ENCODE measurements around the gene TBX4.
"Not testable (repeated sequence)": the region's sequence is repeated elsewhere in the genome, so short reads cannot be mapped to it uniquely, and the experiment has no call there.

The TBX4 gene

GRCh38 chr17:61494325-61495160 lies 42.3 kb downstream of the TBX4 start:
- in situ Hi-C loops (cut with HindIII; ENCODE audit: low sequenced_read_pairs): no loop called here

- in situ Hi-C loops (cut with HindIII; ENCODE audit: low sequenced_read_pairs): no loop called here
These were observed 43.1 kb downstream of the TBX4 start for GRCh38 chr17:61495161-61495857.

GRCh38 chr17:61496174-61496956 lies 44.1 kb downstream of the TBX4 start:
- in situ Hi-C loops (cut with HindIII; ENCODE audit: low sequenced_read_pairs): no loop called here

- in situ Hi-C loops (cut with HindIII; ENCODE audit: low sequenced_read_pairs): no loop called here
These were observed 44.9 kb downstream of the TBX4 start for GRCh38 chr17:61496957-61497653.

- in situ Hi-C loops (cut with HindIII; ENCODE audit: low sequenced_read_pairs): no loop called here
These were observed 46.1 kb downstream of the TBX4 start for GRCh38 chr17:61498042-61498994.

GRCh38 chr17:61499632-61500031 lies 47.4 kb downstream of the TBX4 start:
- in situ Hi-C loops (cut with HindIII; ENCODE audit: low sequenced_read_pairs): no loop called here

- in situ Hi-C loops (cut with HindIII; ENCODE audit: low sequenced_read_pairs): no loop called here
These were observed 48.1 kb downstream of the TBX4 start for GRCh38 chr17:61500287-61500686.

- in situ Hi-C loops (cut with HindIII; ENCODE audit: low sequenced_read_pairs): no loop called here
These were observed 50.1 kb downstream of the TBX4 start for GRCh38 chr17:61502292-61502691.

GRCh38 chr17:61503961-61504360 lies 51.7 kb downstream of the TBX4 start:
- in situ Hi-C loops (cut with HindIII; ENCODE audit: low sequenced_read_pairs): no loop called here

- in situ Hi-C loops (cut with HindIII; ENCODE audit: low sequenced_read_pairs): no loop called here
These were observed 52.5 kb downstream of the TBX4 start for GRCh38 chr17:61504697-61505096.

GRCh38 chr17:61505846-61506627 lies 53.8 kb downstream of the TBX4 start:
- in situ Hi-C loops (cut with HindIII; ENCODE audit: low sequenced_read_pairs): no loop called here

GRCh38 chr17:61507383-61508066 lies 55.3 kb downstream of the TBX4 start:
- in situ Hi-C loops (cut with HindIII; ENCODE audit: low sequenced_read_pairs): no loop called here

- in situ Hi-C loops (cut with HindIII; ENCODE audit: low sequenced_read_pairs): no loop called here
These were observed 56.7 kb downstream of the TBX4 start for GRCh38 chr17:61508912-61509311.

- in situ Hi-C loops (cut with HindIII; ENCODE audit: low sequenced_read_pairs): not testable (repeated sequence)
These were observed 57.2 kb downstream of the TBX4 start for GRCh38 chr17:61509454-61509853.

GRCh38 chr17:61510237-61510636 lies 58.0 kb downstream of the TBX4 start:
- in situ Hi-C loops (cut with HindIII; ENCODE audit: low sequenced_read_pairs): loop anchor here (10.0 kb wide), 1 partner anchor 765 kb away; no protein-coding TSS in a partner anchor

GRCh38 chr17:61510991-61511390 lies 58.8 kb downstream of the TBX4 start:
- in situ Hi-C loops (cut with HindIII; ENCODE audit: low sequenced_read_pairs): loop anchor here (10.0 kb wide), 1 partner anchor 766 kb away; no protein-coding TSS in a partner anchor

- in situ Hi-C loops (cut with HindIII; ENCODE audit: low sequenced_read_pairs): loop anchor here (10.0 kb wide), 1 partner anchor 767 kb away; no protein-coding TSS in a partner anchor
These were observed 59.4 kb downstream of the TBX4 start for GRCh38 chr17:61511480-61512182.

All from endothelial cell of hepatic sinusoid (primary cell).